A172 (cell line): ENCODE data around the gene DPYD. TPM values are rescaled to one million over a fixed set of nuclear protein-coding genes. Genes with fewer than 3 reads are reported as not detected.
A peak's percentile ranks its signal among the peaks of the same experiment; 100 is the strongest.
"Not testable (repeated sequence)": the region's sequence is repeated elsewhere in the genome, so short reads cannot be mapped to it uniquely, and the experiment has no call there.

Experiments
- DNase-seq: peaks from one replicate; pipeline ENCODE4 v3.0.0-alpha.2; 2015; ENCODE audit warnings: low spot score
- total RNA-seq: library from RNA; depleted of rRNA; stranded (reverse); fragments of >200 nt; shearing (Covaris generic); gene quantifications from 2 replicates; pipeline ENCODE4 v1.2.3, GENCODE V29; 2014

DPYD gene
- total RNA-seq, 1 experiment from 2014 or later = 30.7 TPM

- no peak for DNase-seq
These were observed 638.9 kb downstream of the DPYD start for GRCh38 chr1:97281962-97282361.

- peak; percentile 73 for DNase-seq
These were observed 642.8 kb downstream of the DPYD start for GRCh38 chr1:97277891-97278654.

- no peak for DNase-seq
These were observed 648.7 kb downstream of the DPYD start for GRCh38 chr1:97271916-97272788.

GRCh38 chr1:97270508-97271307 is 650.1 kb downstream of the DPYD start:
- DNase-seq = peak; percentile 17

GRCh38 chr1:97265630-97266029 is 655.2 kb downstream of the DPYD start:
- no peak for DNase-seq

- no peak for DNase-seq
These were observed 658.0 kb downstream of the DPYD start for GRCh38 chr1:97262842-97263241.

- DNase-seq = no peak
These were observed 662.2 kb downstream of the DPYD start for GRCh38 chr1:97258597-97258996.

- DNase-seq = no peak
These were observed 665.9 kb downstream of the DPYD start for GRCh38 chr1:97254731-97255463.

- DNase-seq = no peak
These were observed 667.9 kb downstream of the DPYD start for GRCh38 chr1:97252925-97253324.

- DNase-seq = peak; percentile 8
These were observed 668.8 kb downstream of the DPYD start for GRCh38 chr1:97252076-97252475.

- DNase-seq = no peak
These were observed 673.6 kb downstream of the DPYD start for GRCh38 chr1:97247196-97247595.

- DNase-seq = no peak
These were observed 675.2 kb downstream of the DPYD start for GRCh38 chr1:97245682-97246081.

- DNase-seq = no peak
These were observed 675.8 kb downstream of the DPYD start for GRCh38 chr1:97245026-97245425.

- DNase-seq = peak; percentile 31
These were observed 676.8 kb downstream of the DPYD start for GRCh38 chr1:97243973-97244560.

- DNase-seq = no peak
These were observed 682.0 kb downstream of the DPYD start for GRCh38 chr1:97238816-97239215.

- DNase-seq = not testable (repeated sequence)
These were observed 689.5 kb downstream of the DPYD start for GRCh38 chr1:97231354-97231753.

- no peak for DNase-seq
These were observed 708.2 kb downstream of the DPYD start for GRCh38 chr1:97212671-97213070.

- DNase-seq = no peak
These were observed 710.5 kb downstream of the DPYD start for GRCh38 chr1:97210307-97210706.

GRCh38 chr1:97209381-97209957 is 711.4 kb downstream of the DPYD start:
- no peak for DNase-seq

GRCh38 chr1:97207868-97208267 is 713.0 kb downstream of the DPYD start:
- DNase-seq = no peak

GRCh38 chr1:97204468-97204867 is 716.4 kb downstream of the DPYD start:
- peak; percentile 19 for DNase-seq
